HG03439 (cell line): Measurements from ENCODE around the gene CRYBG2.
A peak's percentile ranks its signal among the peaks of the same experiment; 100 is the strongest.
"Not testable (repeated sequence)": the region's sequence is repeated elsewhere in the genome, so short reads cannot be mapped to it uniquely, and the experiment has no call there.

Source experiments
- ATAC-seq: cut with Tn5 transposase; IDR thresholded peaks from one replicate; pipeline ENCODE4 v1.9.1; 2021; ENCODE audit warnings: mild to moderate bottlenecking, moderate library complexity; ENCODE audit not compliant: unreplicated experiment

Gene CRYBG2

GRCh38 chr1:26350701-26351589, 3.0 kb downstream of the CRYBG2 start:
- no peak for ATAC-seq

- ATAC-seq: no peak
Measured at GRCh38 chr1:26350343-26350700, 3.6 kb downstream of the CRYBG2 start.

GRCh38 chr1:26349877-26350244, 4.1 kb downstream of the CRYBG2 start:
- no peak for ATAC-seq

- no peak for ATAC-seq
Measured at GRCh38 chr1:26349188-26349876, 4.6 kb downstream of the CRYBG2 start.

GRCh38 chr1:26346274-26347033, 7.5 kb downstream of the CRYBG2 start:
- ATAC-seq: no peak

GRCh38 chr1:26345718-26346117, 8.2 kb downstream of the CRYBG2 start:
- no peak for ATAC-seq

- no peak for ATAC-seq
Measured at GRCh38 chr1:26344147-26344920, 9.6 kb downstream of the CRYBG2 start.

GRCh38 chr1:26340047-26340481, 13.9 kb downstream of the CRYBG2 start:
- ATAC-seq: no peak

- ATAC-seq: no peak
Measured at GRCh38 chr1:26338670-26339069, 15.3 kb downstream of the CRYBG2 start.

- no peak for ATAC-seq
Measured at GRCh38 chr1:26337625-26338024, 16.3 kb downstream of the CRYBG2 start.

GRCh38 chr1:26337206-26337535, 16.8 kb downstream of the CRYBG2 start:
- no peak for ATAC-seq

GRCh38 chr1:26336477-26337205, 17.3 kb downstream of the CRYBG2 start:
- peak; percentile 66 for ATAC-seq

- no peak for ATAC-seq
Measured at GRCh38 chr1:26335774-26336476, 18.0 kb downstream of the CRYBG2 start.

- ATAC-seq: not testable (repeated sequence)
Measured at GRCh38 chr1:26333312-26333711, 20.6 kb downstream of the CRYBG2 start.

GRCh38 chr1:26330276-26330675, 23.7 kb downstream of the CRYBG2 start:
- ATAC-seq: no peak

GRCh38 chr1:26329380-26329779, 24.6 kb downstream of the CRYBG2 start:
- not testable (repeated sequence) for ATAC-seq

- no peak for ATAC-seq
Measured at GRCh38 chr1:26328597-26328996, 25.3 kb downstream of the CRYBG2 start.

- ATAC-seq: no peak
Measured at GRCh38 chr1:26327956-26328362, 26.0 kb downstream of the CRYBG2 start.

GRCh38 chr1:26324550-26324949, 29.4 kb downstream of the CRYBG2 start:
- no peak for ATAC-seq

- no peak for ATAC-seq
Measured at GRCh38 chr1:26323382-26323781, 30.5 kb downstream of the CRYBG2 start.
